Subcutaneous adipose tissue (tissue), 4 donors: Measurements from ENCODE around the gene ABCC5. TPM values are rescaled to one million over a fixed set of nuclear protein-coding genes. Genes with fewer than 3 reads are reported as not detected.

Experiments used
- CTCF ChIP-seq: fragments of 450-650 bp; IDR thresholded peaks from one replicate; pipeline ENCODE4 v1.5.1; 2016; ENCODE audit warnings: low read depth, mild to moderate bottlenecking, control low read depth, antibody characterized with exemption, moderate library complexity
- total RNA-seq, 4 donors: library from RNA; depleted of rRNA; stranded (reverse); fragments of >200 nt; gene quantifications; one replicate each; pipeline ENCODE4 v1.1.0, GENCODE V29; 2016

ABCC5 gene
- total RNA-seq, 4 donors from 2014 or later, result 17.9 to 61.9 (median 28.1) TPM

- no peak for TF ChIP-seq CTCF
Observed at GRCh38 chr3:183946037-183946436, 71.6 kb downstream of the ABCC5 start.

- TF ChIP-seq CTCF, result no peak
Observed at GRCh38 chr3:183944775-183945174, 72.9 kb downstream of the ABCC5 start.

GRCh38 chr3:183943739-183944138 is 73.9 kb downstream of the ABCC5 start:
- TF ChIP-seq CTCF, result no peak

GRCh38 chr3:183941216-183941615 is 76.5 kb downstream of the ABCC5 start:
- no peak for TF ChIP-seq CTCF

DNA sequence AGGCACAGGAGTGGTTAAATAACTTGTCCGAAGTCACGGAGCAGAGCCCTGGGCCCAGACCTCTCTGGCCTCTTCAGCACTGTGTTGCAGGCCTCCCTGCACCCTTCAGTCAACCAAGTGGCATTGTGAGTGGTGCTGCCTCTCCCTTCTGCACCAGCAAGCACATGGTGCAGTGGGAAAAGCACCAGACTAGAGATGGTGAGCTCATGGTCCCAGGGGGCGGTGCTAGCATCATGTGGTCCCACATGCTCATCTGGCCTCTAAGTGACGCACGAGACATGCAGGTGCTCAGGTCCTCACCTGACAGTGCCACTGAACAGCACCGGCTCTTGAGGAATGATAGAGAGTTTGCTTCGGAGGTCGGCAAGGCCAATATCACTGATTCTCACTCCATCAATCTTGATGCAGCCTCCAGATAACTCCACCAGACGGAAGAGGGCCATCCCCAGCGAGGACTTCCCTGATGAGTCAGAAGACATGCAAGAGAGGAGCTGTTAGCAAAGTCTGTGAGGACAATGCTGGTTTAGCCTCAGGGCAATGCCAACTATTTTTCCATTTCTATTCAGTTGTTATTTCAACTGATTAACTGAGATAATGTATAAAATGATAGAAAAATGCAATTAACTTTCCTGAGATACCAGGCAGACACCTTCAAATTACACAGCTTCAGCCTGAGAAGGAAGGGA is 79.9 kb downstream of the ABCC5 start:
- no peak for TF ChIP-seq CTCF

- no peak for TF ChIP-seq CTCF
Observed at GRCh38 chr3:183933160-183933559, 84.5 kb downstream of the ABCC5 start.

GRCh38 chr3:183931881-183932280 is 85.8 kb downstream of the ABCC5 start:
- TF ChIP-seq CTCF, result no peak
